Neural cell (in vitro differentiated cells): ENCODE results near the gene PPP2CA.

Source experiments
- CTCF ChIP-seq: fragments of 450-650 bp; IDR thresholded peaks from 2 replicates; pipeline ENCODE4 v1.5.1; 2014; ENCODE audit warnings: antibody characterized with exemption, mild to moderate bottlenecking, moderate library complexity; ENCODE audit not compliant: poor library complexity, severe bottlenecking
- EZH2 ChIP-seq: fragments of 200-600, 300-800 bp; shearing (Covaris generic), sonication (generic); IDR thresholded peaks from 2 replicates; pipeline ENCODE4 v1.6.1; 2014; ENCODE audit warnings: antibody characterized with exemption, low read length, borderline replicate concordance, mild to moderate bottlenecking; ENCODE audit not compliant: insufficient read depth, poor library complexity, severe bottlenecking
- POLR2AphosphoS5 ChIP-seq: IDR thresholded peaks from 2 replicates; pipeline ENCODE4 v1.6.1; 2012
- TF ChIP-seq, protein P1 (sequence below): IDR thresholded peaks from 2 replicates; pipeline ENCODE4 v1.6.1; 2012; ENCODE audit warnings: borderline replicate concordance

DNA sequence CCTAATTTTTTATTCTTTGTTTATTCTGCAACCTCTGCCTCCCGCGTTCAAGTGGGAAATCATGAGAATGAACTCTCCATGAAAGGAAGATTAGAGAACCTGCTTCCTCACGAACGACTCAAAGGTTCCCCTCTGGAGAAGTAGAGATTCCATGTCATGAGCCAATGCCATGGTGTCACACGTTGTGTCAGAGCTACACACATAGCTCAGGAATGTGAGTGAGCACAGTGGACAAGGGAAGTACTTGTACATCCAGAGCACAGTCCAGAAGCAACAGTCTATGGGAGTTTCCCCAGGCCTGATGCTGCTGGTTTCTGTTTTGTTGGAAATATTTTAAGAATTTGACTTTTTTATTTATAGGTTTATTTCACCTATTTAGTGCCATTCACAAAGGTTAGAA, 26.8 kb upstream of the PPP2CA start:
- TF ChIP-seq CTCF: no peak
- no peak for TF ChIP-seq EZH2
- TF ChIP-seq, protein P1, sequence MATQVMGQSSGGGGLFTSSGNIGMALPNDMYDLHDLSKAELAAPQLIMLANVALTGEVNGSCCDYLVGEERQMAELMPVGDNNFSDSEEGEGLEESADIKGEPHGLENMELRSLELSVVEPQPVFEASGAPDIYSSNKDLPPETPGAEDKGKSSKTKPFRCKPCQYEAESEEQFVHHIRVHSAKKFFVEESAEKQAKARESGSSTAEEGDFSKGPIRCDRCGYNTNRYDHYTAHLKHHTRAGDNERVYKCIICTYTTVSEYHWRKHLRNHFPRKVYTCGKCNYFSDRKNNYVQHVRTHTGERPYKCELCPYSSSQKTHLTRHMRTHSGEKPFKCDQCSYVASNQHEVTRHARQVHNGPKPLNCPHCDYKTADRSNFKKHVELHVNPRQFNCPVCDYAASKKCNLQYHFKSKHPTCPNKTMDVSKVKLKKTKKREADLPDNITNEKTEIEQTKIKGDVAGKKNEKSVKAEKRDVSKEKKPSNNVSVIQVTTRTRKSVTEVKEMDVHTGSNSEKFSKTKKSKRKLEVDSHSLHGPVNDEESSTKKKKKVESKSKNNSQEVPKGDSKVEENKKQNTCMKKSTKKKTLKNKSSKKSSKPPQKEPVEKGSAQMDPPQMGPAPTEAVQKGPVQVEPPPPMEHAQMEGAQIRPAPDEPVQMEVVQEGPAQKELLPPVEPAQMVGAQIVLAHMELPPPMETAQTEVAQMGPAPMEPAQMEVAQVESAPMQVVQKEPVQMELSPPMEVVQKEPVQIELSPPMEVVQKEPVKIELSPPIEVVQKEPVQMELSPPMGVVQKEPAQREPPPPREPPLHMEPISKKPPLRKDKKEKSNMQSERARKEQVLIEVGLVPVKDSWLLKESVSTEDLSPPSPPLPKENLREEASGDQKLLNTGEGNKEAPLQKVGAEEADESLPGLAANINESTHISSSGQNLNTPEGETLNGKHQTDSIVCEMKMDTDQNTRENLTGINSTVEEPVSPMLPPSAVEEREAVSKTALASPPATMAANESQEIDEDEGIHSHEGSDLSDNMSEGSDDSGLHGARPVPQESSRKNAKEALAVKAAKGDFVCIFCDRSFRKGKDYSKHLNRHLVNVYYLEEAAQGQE: no peak
- TF ChIP-seq POLR2AphosphoS5: no peak
